Dedifferentiated amniotic fluid mesenchymal stem cell (primary cell): ENCODE results near the gene HTR2A.

ENCODE experiments used
- DNase-seq: peaks from one replicate; pipeline ENCODE4 v3.0.0-alpha.2; 2016; ENCODE audit errors: extremely low spot score

Gene HTR2A

GRCh38 chr13:46871557-46871956 is 25.3 kb downstream of the HTR2A start:
- DNase-seq, result no peak

GRCh38 chr13:46868091-46868490 is 28.8 kb downstream of the HTR2A start:
- DNase-seq, result no peak

- DNase-seq, result no peak
These were observed 30.7 kb downstream of the HTR2A start for GRCh38 chr13:46866150-46866549.

GRCh38 chr13:46864941-46865340 is 31.9 kb downstream of the HTR2A start:
- no peak for DNase-seq

- DNase-seq, result no peak
These were observed 34.9 kb downstream of the HTR2A start for GRCh38 chr13:46861959-46862358.

GRCh38 chr13:46860722-46861121 is 36.1 kb downstream of the HTR2A start:
- no peak for DNase-seq

GRCh38 chr13:46858776-46859175 is 38.1 kb downstream of the HTR2A start:
- DNase-seq, result no peak

GRCh38 chr13:46858163-46858562 is 38.7 kb downstream of the HTR2A start:
- DNase-seq, result no peak

GRCh38 chr13:46855664-46856063 is 41.2 kb downstream of the HTR2A start:
- no peak for DNase-seq

- no peak for DNase-seq
These were observed 41.7 kb downstream of the HTR2A start for GRCh38 chr13:46855166-46855565.

GRCh38 chr13:46852168-46852567 is 44.7 kb downstream of the HTR2A start:
- no peak for DNase-seq

- no peak for DNase-seq
These were observed 46.6 kb downstream of the HTR2A start for GRCh38 chr13:46850214-46850613.

- DNase-seq, result no peak
These were observed 50.1 kb downstream of the HTR2A start for GRCh38 chr13:46846726-46847125.

GRCh38 chr13:46845146-46845545 is 51.7 kb downstream of the HTR2A start:
- no peak for DNase-seq

GRCh38 chr13:46844431-46844830 is 52.4 kb downstream of the HTR2A start:
- no peak for DNase-seq

GRCh38 chr13:46839399-46839798 is 57.5 kb downstream of the HTR2A start:
- DNase-seq, result no peak

GRCh38 chr13:46834657-46835056 is 62.2 kb downstream of the HTR2A start:
- DNase-seq, result no peak

GRCh38 chr13:46831588-46832194 is 65.2 kb downstream of the HTR2A start:
- peak; percentile 48 for DNase-seq

- DNase-seq, result no peak
These were observed 66.3 kb downstream of the HTR2A start for GRCh38 chr13:46830405-46831005.

- no peak for DNase-seq
These were observed 74.3 kb downstream of the HTR2A start for GRCh38 chr13:46822551-46822950.

GRCh38 chr13:46817838-46818476 is 78.9 kb downstream of the HTR2A start:
- no peak for DNase-seq

- no peak for DNase-seq
These were observed 79.8 kb downstream of the HTR2A start for GRCh38 chr13:46817095-46817494.

- DNase-seq, result no peak
These were observed 80.5 kb downstream of the HTR2A start for GRCh38 chr13:46816371-46816770.
